GM12865 (cell line): ENCODE measurements around the gene RXRA.

Experiments used
- DNase-seq: peaks from one replicate; pipeline ENCODE4 v3.0.0; 2010; ENCODE audit warnings: low read depth
- H3K4me3 ChIP-seq: 2 replicates; pipeline ENCODE4 v1.5.1; 2011; ENCODE audit warnings: mild to moderate bottlenecking, low read depth, low read length, control low read depth
- TF ChIP-seq, protein P1 (sequence below): IDR thresholded peaks from 2 replicates; pipeline ENCODE4 v1.5.1; 2011; ENCODE audit warnings: low read length, control low read depth, low read depth, inconsistent platforms; ENCODE audit not compliant: insufficient read depth; ENCODE audit errors: missing control alignments

The RXRA gene

DNA sequence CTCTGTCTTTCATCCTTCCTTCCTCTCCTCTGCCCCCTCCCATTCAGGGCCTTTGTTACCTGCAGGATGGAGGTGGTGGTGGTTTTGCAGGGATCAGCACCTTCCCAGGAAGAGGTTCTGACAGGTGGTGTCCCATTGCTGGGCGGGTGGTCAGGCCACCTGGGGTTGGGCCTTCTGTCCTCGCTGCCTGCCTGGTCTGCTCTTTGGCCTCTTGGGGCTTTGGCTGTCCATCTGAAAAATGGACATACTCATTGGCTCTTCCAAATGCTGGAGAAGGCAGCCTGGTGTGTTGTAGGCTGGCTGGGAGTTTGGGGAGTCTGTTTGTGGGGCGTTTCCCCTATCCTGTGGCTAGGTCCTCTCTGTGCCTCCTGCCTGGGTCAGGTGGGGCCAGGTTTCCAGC is 4.3 kb downstream of the RXRA start:
- TF ChIP-seq, protein P1, sequence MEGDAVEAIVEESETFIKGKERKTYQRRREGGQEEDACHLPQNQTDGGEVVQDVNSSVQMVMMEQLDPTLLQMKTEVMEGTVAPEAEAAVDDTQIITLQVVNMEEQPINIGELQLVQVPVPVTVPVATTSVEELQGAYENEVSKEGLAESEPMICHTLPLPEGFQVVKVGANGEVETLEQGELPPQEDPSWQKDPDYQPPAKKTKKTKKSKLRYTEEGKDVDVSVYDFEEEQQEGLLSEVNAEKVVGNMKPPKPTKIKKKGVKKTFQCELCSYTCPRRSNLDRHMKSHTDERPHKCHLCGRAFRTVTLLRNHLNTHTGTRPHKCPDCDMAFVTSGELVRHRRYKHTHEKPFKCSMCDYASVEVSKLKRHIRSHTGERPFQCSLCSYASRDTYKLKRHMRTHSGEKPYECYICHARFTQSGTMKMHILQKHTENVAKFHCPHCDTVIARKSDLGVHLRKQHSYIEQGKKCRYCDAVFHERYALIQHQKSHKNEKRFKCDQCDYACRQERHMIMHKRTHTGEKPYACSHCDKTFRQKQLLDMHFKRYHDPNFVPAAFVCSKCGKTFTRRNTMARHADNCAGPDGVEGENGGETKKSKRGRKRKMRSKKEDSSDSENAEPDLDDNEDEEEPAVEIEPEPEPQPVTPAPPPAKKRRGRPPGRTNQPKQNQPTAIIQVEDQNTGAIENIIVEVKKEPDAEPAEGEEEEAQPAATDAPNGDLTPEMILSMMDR = no peak
- no peak for DNase-seq
- H3K4me3 ChIP-seq = no peak overlapping the region

DNA sequence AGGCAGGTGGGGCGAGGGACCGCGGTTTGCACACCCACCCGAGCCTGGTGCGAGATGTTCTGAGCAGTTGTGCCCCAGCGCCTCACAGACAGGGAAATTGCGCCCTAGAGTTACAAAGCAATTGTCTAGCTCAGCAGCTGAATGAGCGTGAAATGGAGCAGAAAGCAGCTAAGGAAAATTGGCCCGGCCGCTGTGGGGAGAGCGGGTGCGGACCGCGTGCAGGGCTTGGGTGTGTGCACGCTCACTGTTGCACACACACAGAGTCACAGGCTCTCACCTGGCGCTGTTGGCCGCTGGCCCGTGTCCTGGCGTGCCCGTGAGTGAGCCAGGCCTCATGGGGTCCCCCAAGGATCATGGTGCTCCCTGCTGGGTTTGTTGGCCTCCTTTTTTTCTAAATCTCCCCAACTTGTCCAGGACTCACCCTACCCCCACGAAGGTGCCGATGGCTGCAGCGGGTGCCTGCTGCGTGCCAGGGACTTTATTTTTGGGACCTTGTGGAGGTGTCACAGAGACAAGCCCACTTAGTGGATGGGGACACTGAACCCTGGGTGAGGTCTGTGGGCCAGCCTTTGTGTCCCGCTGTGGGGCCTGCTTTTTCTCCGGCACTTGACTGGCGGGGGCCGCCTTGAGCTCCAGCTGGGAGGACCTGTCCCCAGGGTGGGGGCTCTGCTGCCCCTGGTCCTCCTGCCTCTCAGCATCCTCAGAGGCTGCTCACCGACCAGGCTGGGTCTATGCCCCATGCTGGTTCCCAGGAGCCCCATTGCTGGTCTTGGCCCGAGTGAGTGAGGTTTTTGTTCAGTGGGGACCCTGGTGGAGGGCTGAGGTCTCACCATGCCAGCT is 5.2 kb downstream of the RXRA start:
- TF ChIP-seq, protein P1 = no peak
- no peak overlapping the region for H3K4me3 ChIP-seq
- DNase-seq = no peak

DNA sequence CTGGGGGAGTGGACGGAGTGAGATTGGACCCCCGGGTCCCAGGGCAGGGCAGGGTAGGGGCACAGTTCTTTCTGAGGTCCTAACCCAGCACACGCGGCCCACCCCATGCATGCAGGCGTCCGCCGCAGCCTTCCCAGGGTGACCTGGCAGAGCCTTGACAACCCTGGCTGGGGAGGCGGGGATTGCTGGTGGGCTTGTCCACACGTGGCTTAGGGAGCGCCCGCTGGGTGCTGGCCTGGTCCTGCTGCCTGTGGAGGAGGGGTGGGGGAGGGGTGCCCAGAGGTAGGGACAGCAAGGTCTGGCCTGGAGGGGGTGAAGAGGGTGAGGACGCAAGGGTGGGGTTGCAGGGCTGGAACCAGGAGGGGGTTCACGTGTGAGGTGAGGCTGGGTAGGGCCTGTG is 6.0 kb downstream of the RXRA start:
- TF ChIP-seq, protein P1 = no peak
- no peak overlapping the region for H3K4me3 ChIP-seq
- DNase-seq = no peak

DNA sequence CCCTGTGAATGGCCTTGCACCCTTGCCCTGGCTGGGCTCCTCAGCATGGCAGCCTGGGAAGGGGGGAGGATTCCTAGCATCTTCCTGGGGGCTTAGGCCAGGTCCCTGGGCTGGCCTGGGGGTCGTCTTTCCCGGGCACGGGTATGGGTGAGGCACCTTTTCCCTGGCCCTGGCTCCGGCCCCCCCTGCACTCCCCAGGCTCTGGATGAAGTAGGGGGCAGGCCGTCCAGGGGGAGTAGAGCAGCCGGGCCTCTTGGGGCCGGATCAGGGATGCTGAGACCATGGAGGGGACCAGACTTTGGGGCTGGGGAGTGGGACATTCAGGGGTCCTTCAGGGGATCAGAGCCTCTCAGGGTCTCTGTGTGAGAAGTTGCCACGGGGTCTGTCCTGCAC is 6.6 kb downstream of the RXRA start:
- TF ChIP-seq, protein P1 = no peak
- H3K4me3 ChIP-seq = no peak overlapping the region

DNA sequence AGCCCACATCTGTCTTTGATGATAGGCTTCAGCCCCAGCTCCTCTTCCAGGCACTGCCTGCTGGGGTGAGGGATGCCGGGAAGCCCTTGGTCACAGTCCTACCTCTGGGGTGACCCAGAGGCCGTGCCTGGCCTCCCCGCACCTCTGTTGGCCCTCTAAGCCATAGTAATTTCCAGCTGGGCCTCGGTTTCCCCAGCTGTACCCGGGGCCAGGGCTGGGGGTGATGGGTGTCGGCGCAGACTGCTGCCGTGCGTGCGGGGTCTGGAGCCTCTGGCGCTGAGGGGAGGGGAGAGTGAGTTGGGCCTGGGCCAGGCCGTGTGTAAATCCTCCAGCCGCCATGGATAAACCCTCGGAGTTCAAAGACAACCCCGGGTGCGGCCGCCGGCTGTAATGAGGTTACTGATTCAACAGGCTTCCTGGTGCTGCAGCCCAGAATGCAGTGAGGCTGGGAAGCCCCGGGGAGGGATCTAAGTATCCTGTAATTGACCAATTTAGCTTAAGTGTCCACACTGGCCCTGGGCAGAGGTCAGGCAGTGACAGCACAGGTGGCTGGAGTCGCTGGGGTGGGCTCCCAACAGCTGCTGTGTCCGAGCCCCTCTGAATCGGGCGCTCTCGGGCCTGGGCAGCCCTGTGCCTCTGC is 7.1 kb downstream of the RXRA start:
- DNase-seq = no peak

More for the DNA sequence above, 6.6 kb downstream of the RXRA start:
- DNase-seq = no peak

DNA sequence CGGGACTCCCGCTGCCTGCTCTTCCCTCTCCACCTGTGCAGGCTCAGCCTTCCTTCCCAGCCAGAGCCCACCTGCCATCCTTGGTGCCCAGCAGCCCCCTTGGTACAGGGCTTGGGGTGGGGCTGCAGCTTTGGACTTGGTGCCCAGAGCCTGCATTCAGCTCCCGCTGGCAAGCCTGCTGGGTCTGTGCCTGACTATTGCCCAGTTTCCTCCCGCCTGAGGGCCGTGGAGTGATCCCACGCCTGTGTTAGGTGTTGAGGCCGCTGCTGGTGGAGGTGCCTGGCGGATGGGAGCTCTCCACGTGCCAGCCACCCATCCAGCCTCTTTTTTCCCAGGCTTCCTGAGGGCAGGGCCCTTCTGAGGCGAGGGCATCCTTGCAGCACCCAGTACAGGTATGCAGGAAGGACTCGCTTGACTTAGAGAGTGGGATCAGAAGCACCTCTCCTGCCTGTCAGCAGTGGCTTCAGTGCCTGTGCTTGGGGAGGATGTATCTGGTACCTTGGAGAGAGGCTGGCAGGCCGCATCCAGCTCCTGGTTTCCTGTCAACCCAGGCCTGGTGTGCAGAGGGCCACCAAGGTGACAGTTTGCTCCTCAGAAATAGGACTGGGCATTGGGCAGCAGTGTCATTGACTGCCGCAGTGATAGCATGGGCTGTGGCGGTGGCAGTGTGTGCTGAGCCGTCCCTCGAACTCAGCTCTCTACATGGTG is 7.8 kb downstream of the RXRA start:
- DNase-seq = no peak
- TF ChIP-seq, protein P1 = no peak
- no peak overlapping the region for H3K4me3 ChIP-seq

More for the DNA sequence above, 7.1 kb downstream of the RXRA start:
- no peak overlapping the region for H3K4me3 ChIP-seq
- TF ChIP-seq, protein P1 = no peak
